Measurements from ENCODE around the gene LAMP2. TPM values are rescaled to one million over a fixed set of nuclear protein-coding genes. Genes with fewer than 3 reads are reported as not detected.

Gene LAMP2
- polyA plus RNA-seq, 1 donor from 2014 or later: 42.6 TPM

GRCh38 chrX:120380699-120381098, 88.4 kb downstream of the LAMP2 start:
- H3F3A ChIP-seq (ENCODE audit: insufficient read depth, low read length, poor library complexity, severe bottlenecking): no peaks in the 10 kb centered on the region
- no peak overlapping the region for H3K27ac ChIP-seq (ENCODE audit: low read length)
- no peaks in the 10 kb centered on the region for H3K79me2 ChIP-seq (replicated peaks; ENCODE audit: insufficient read depth, low read length)
- H3K9ac ChIP-seq (ENCODE audit: low read length): no peak overlapping the region
- H3K27me3 ChIP-seq (ENCODE audit: insufficient read depth, low read depth, low read length): no peaks in the 10 kb centered on the region
- H3K4me2 ChIP-seq (ENCODE audit: low read length): no peak overlapping the region
- no peaks in the 10 kb centered on the region for H3K9me3 ChIP-seq (ENCODE audit: low read length)
- no peaks in the 10 kb centered on the region for H4K20me1 ChIP-seq (ENCODE audit: insufficient read depth)
- H3K9me2 ChIP-seq (ENCODE audit: insufficient read depth, low read length): no peaks in the 10 kb centered on the region
- H2AFZ ChIP-seq (ENCODE audit: low read depth, low read length): no peak overlapping the region
- no peak for TF ChIP-seq RAD21 (conservative IDR thresholded peaks at IDR 0.05)
- TF ChIP-seq POLR2AphosphoS5 (IDR thresholded peaks at IDR 0.05): no peak
- no peak for TF ChIP-seq REST (IDR thresholded peaks at IDR 0.05; ENCODE audit: borderline replicate concordance)
- no peak for TF ChIP-seq SMC3 (conservative IDR thresholded peaks at IDR 0.05; ENCODE audit: poor library complexity)
- H3K4me3 ChIP-seq (ENCODE audit: low read length): no peak overlapping the region
- H3K36me3 ChIP-seq (ENCODE audit: insufficient read depth, low read length): no peaks in the 10 kb centered on the region

GRCh38 chrX:120379937-120380681, 89.0 kb downstream of the LAMP2 start:
- no peaks in the 10 kb centered on the region for H3K9me3 ChIP-seq (ENCODE audit: low read length)
- no peak overlapping the region for H3K9ac ChIP-seq (ENCODE audit: low read length)
- no peak overlapping the region for H3K27ac ChIP-seq (ENCODE audit: low read length)
- no peaks in the 10 kb centered on the region for H3K79me2 ChIP-seq (replicated peaks; ENCODE audit: insufficient read depth, low read length)
- H3K9me2 ChIP-seq (ENCODE audit: insufficient read depth, low read length): no peaks in the 10 kb centered on the region
- TF ChIP-seq TAF1 (IDR thresholded peaks at IDR 0.05; ENCODE audit: low read depth): no peak
- TF ChIP-seq EP300 (conservative IDR thresholded peaks at IDR 0.05; ENCODE audit: poor library complexity, severe bottlenecking): no peak
- TF ChIP-seq POLR2AphosphoS5 (IDR thresholded peaks at IDR 0.05): no peak
- TF ChIP-seq CTCF (IDR thresholded peaks at IDR 0.05; ENCODE audit: poor library complexity, severe bottlenecking): no peak
- TF ChIP-seq EZH2 (IDR thresholded peaks at IDR 0.05; ENCODE audit: borderline replicate concordance, insufficient read depth, low read length, poor library complexity, severe bottlenecking): no peak
- TF ChIP-seq RAD21 (conservative IDR thresholded peaks at IDR 0.05): no peak
- TF ChIP-seq SMC3 (conservative IDR thresholded peaks at IDR 0.05; ENCODE audit: poor library complexity): no peak
- no peak for TF ChIP-seq MXI1 (conservative IDR thresholded peaks at IDR 0.05; ENCODE audit: poor library complexity, severe bottlenecking)
- TF ChIP-seq REST (IDR thresholded peaks at IDR 0.05; ENCODE audit: borderline replicate concordance): no peak
- no peaks in the 10 kb centered on the region for H4K20me1 ChIP-seq (ENCODE audit: insufficient read depth)
- no peaks in the 10 kb centered on the region for H3F3A ChIP-seq (ENCODE audit: insufficient read depth, low read length, poor library complexity, severe bottlenecking)
- H3K27me3 ChIP-seq (ENCODE audit: insufficient read depth, low read depth, low read length): no peaks in the 10 kb centered on the region
- no peaks in the 10 kb centered on the region for H3K36me3 ChIP-seq (ENCODE audit: insufficient read depth, low read length)
- no peak overlapping the region for H2AFZ ChIP-seq (ENCODE audit: low read depth, low read length)
- no peak overlapping the region for H3K4me2 ChIP-seq (ENCODE audit: low read length)
- no peak overlapping the region for H3K4me3 ChIP-seq (ENCODE audit: low read length)
